Hypothalamus (tissue), 51 donors: ENCODE results near the gene NR3C1.
A peak's percentile ranks its signal among the peaks of the same experiment; 100 is the strongest.

Source experiments
- DNase-seq, 51 donors: peaks; one replicate each; lab custom pipeline; 2025; lab: John Stamatoyannopoulos, UW

The NR3C1 gene

GRCh38 chr5:143400541-143401226, 2.8 kb downstream of the NR3C1 start:
- peak in 24 of 51 donors; percentile 1 to 68 (median 16) for DNase-seq

GRCh38 chr5:143399616-143400540, 3.6 kb downstream of the NR3C1 start:
- DNase-seq = peak in 13 of 51 donors; percentile 2 to 68 (median 22)

- peak in 2 of 51 donors; percentile 8 to 62 for DNase-seq
Observed at GRCh38 chr5:143398451-143399237, 4.8 kb downstream of the NR3C1 start.

- no peak for DNase-seq
Observed at GRCh38 chr5:143398053-143398355, 5.5 kb downstream of the NR3C1 start.

GRCh38 chr5:143397302-143398052, 6.0 kb downstream of the NR3C1 start:
- DNase-seq = peak in 1 of 51 donors; percentile 9

- peak in 1 of 51 donors; percentile 39 for DNase-seq
Observed at GRCh38 chr5:143396353-143396940, 7.0 kb downstream of the NR3C1 start.

- no peak for DNase-seq
Observed at GRCh38 chr5:143395638-143396352, 7.7 kb downstream of the NR3C1 start.

- no peak for DNase-seq
Observed at GRCh38 chr5:143393524-143393923, 10.0 kb downstream of the NR3C1 start.

- no peak for DNase-seq
Observed at GRCh38 chr5:143390941-143391340, 12.5 kb downstream of the NR3C1 start.

GRCh38 chr5:143390258-143390657, 13.2 kb downstream of the NR3C1 start:
- DNase-seq = no peak

- no peak for DNase-seq
Observed at GRCh38 chr5:143386725-143387124, 16.8 kb downstream of the NR3C1 start.

GRCh38 chr5:143384865-143385657, 18.4 kb downstream of the NR3C1 start:
- no peak for DNase-seq

- DNase-seq = no peak
Observed at GRCh38 chr5:143383988-143384387, 19.5 kb downstream of the NR3C1 start.

GRCh38 chr5:143379606-143380005, 23.9 kb downstream of the NR3C1 start:
- DNase-seq = no peak

GRCh38 chr5:143376911-143377813, 26.3 kb downstream of the NR3C1 start:
- DNase-seq = no peak

- no peak for DNase-seq
Observed at GRCh38 chr5:143376195-143376779, 27.2 kb downstream of the NR3C1 start.
